CD4-positive, alpha-beta T cell treated with Interleukin-17A for 4 hours (primary cell): ENCODE measurements around the gene ATG10.
"Not testable (repeated sequence)": the region's sequence is repeated elsewhere in the genome, so short reads cannot be mapped to it uniquely, and the experiment has no call there.

Experiments
- DNase-seq: peaks from one replicate; pipeline ENCODE4 v3.0.0-alpha.2; 2020; ENCODE audit warnings: mixed read lengths

ATG10 gene

DNA sequence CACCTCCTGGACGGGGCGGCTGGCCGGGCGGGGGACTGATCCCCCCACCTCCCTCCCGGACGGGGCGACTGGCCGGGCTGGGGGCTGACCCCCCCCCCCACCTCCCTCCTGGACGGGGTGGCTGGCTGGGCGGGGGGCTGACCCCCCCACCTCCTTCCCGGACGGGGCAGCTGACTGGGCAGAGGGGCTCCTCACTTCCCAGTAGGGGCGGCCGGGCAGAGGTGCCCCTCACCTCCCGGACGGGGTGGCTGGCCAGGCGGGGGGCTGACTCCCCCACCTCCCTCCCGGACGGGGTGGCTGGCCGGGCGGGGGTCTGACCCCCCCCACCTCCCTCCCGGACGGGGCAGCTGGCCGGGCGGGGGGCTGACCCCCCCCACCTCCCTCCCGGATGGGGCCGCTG lies 11.3 kb downstream of the ATG10 start:
- not testable (repeated sequence) for DNase-seq

DNA sequence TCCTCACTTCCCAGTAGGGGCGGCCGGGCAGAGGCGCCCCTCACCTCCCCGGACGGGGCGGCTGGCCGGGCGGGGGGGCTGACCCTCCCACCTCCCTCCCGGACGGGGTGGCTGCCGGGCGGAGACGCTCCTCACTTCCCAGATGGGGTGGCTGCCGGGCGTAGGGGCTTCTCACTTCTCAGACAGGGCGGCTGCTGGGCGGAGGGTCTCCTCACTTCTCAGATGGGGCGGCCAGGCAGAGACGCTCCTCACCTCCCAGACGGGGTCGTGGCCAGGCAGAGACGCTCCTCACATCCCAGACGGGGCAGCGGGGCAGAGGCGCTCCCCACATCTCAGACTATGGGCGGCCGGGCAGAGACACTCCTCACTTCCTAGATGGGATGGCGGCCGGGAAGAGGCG lies 11.7 kb downstream of the ATG10 start:
- not testable (repeated sequence) for DNase-seq

DNA sequence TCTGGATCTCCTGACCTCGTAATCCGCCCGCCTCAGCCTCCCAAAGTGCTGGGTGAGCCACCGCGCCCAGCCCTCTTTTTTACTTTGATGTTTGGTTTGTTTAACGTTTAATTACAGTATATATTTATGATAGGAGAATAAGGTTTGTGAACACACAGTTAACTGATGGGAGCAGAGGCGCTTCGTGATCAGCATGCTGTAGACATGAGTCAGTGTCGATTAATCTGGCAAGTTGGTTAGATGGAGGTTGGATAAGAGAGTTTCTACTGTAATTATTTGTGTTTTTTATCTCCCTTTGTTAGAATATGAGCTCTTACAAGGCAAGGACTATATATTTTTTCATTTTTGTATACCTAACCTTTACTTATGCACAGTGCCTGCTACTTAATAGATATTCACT lies 14.3 kb downstream of the ATG10 start:
- no peak for DNase-seq

DNA sequence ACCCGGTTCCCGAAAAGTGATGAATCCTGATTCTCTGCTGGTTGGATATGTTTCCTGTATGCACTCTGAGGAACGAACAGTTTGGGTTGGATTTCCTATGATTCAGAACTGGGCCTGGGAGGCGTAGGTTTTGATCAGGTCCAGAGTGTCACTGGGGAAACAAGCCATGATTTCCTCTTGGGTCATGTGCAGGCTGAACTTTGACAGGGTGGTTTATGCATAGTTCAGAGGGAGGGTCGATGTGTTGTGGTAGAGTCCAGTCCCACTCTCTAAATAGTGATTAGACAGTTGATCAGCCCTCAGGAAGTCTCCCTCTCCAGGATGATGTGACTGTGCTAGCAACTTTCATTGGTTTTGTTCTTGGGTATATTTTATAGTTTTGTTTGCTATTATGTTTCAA lies 17.4 kb downstream of the ATG10 start:
- DNase-seq: no peak

DNA sequence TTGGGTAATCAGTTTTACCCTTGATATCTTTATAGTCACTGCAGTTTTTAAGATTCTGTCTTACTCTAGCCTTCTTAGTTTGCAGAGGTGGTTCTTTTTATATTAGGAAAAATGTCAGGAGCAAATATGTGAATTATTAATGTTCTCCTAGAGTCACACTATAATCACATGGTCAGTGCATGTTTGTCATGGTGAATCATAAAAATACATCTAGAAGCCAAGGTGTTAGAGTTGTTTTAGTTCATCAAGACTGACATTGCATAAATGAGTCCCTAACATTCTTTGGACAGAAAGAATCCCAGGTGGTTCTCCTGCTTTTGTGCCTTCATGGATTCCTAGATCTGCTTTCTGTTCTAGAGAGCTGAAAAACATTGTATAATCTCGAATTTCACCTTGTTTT lies 22.9 kb downstream of the ATG10 start:
- no peak for DNase-seq

DNA sequence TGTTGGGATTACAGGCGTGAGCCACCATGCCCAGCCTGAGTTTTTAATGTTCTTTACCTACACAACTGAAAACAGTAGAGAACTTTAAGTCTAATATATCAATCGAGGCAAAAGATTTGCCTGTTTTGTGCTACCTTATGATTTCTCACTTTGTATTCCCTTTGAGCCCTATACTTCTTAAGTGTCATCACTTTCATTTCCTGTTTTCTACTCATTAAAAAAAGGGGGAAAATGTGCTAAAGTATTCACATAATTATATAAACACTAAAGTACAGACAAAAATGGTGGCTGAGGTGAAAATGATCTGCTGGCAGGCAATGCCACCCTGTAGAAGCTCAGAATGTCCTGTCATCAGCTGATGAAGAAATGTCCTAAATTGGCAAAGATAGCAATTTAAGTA lies 23.6 kb downstream of the ATG10 start:
- DNase-seq: no peak

DNA sequence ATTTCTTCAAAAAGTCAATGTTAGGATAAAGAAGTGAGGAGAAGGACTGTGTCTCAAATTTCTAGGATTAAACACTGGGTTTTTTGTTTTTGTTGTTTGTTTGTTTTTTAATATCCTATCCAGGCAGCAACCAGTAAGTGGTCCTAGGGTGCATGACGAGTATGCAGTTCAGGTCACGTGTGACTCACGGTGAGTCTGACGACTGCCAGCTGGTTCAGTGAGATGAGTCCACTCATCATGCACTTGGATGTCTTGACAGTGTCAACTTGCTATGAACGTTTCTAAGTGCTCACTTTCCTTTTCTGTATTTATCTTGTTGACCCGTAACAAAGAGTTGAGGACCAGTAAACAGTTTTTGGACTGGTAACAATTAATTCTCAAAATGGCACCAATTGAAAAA lies 32.7 kb downstream of the ATG10 start:
- no peak for DNase-seq

DNA sequence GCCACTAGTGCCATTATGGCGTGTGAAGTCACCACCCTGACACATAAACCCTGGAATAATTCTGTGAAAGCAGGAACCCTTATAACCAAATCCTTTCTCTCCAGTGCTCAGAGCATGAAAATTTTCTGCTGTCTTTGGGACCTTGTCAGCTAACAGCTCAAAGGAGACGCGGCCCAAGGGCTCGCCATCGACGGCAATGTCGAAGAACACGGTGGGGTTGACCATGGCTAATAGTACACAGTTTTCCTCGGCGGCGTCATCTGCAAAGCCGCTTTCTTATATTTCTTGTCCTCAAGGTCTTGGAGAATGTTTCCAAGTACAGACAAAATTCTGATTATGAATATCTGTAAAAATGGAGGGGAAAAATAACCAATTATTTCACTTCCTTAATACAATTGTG lies 38.0 kb downstream of the ATG10 start:
- not testable (repeated sequence) for DNase-seq

DNA sequence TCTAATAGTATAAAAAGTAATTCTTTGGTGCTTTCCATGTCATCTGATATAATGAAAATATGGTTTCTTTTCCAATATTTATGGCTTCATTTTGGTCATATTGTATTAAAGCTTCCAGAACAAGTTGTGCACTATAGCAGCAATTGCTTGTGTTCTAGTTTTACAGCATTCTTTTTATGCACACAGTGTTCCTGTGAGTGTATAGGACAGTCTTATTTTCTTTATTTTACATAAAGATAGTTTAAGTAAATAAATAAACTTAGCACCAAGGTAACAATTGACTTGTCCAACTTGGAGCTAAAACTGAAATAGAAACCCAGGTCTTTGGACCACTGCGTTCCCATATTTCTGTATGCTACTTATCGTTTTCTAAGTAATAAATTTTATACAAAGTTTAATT lies 38.9 kb downstream of the ATG10 start:
- DNase-seq: no peak

DNA sequence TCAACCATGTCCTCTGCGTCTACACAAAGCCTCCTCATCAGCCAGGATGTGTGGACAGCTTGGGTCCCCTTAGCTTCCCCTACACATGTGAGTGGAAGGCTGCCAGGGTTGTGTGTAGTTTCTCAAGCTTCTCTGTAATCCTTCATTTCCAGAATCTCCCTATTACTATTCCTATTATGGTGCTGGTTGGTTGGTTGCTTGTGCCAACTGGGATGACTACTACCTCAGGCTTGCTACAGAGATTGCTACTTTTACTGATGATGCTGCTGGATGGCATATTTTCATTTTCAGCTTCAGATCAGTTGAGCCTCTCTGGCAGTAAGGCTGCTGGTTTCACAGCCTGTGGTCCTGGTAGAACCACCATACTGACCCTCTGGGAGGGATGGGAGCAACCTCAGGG lies 39.9 kb downstream of the ATG10 start:
- no peak for DNase-seq

DNA sequence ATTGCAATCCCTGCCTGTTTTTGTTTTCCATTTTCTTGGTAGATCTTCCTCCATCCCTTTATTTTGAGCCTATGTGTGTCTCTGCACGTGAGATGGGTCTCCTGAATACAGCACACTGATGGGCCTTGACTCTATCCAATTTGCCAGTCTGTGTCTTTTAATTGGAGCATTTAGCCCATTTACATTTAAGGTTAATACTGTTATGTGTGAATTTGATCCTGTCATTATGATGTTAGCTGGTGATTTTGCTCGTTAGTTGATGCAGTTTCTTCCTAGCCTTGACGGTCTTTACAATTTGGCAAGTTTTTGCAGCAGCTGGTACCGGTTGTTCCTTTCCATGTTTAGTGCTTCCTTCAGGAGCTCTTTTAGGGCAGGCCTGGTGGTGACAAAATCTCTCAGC lies 42.8 kb downstream of the ATG10 start:
- not testable (repeated sequence) for DNase-seq

DNA sequence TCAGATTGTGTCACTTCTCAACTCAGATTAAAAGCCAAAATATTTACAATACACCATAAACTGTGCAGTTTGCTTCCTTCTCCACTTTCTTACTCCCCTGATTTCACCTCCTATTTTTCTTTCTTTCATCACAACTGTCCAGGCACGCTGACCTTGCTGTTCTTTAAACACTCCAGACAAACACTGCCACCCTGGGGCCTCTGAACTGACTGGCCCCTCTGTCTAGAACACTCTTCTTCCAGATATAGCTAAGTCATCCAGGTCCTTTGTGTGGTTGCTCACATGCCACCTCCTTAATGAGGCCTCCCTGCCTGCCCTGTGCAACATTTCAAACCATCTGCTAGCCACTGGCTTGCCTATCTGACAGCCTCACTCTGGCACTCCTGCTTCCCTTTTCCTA lies 46.6 kb downstream of the ATG10 start:
- no peak for DNase-seq

DNA sequence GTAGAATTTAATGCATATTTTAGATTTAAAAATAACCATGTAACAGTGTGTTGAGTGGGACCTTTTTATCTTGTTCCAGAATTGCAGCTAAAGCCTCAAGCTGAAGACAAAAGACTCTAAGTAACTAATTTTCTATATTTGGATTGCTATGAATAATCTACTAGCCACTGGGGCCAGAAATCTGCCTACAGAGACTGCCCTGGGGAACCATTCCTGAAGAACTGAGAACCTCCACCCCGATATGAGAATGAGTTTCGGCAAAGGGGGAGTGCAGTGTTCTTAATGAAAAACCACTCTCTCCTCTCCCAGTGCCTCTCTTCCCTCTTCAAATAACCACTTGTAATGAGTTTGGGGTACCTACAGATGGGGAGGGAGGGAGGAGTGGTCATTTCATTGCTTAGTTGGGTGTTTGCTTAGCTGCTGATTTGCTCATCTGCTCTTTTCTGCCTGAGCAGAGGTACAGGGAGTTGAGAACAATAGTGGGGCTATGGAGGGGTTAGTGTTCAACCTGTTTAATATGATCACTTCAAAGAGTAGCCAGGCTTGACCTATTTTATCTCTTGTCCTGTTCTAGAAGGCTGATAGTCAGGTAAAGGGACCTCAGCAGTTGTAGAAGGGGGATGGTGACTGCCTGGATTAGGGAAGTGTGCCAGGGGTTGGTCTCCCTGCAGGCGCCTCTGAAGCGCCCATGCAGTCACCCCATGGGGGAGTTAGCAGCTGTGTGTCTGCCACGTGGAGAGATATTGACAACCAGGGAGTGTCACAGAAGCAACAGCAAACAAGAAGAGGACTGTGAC lies 47.7 kb downstream of the ATG10 start:
- DNase-seq: no peak

DNA sequence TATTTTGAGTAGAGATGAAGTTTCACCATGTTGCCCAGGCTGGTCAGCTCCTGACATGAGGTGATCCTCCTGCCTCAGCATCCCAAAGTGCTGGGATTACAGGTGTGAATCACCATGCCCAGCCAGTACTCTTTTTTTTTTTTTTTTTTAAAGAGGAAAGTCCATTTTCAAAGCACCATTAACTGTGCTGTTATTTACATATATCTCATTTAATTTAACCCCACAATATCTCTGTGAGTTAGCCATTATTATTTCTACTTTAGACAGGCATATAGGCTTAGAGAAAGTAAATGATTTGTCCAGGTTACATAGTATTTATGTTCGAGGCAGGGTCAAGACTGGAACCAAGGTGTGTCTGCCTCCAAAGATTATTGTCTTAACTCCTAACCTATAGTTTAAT lies 50.7 kb downstream of the ATG10 start:
- DNase-seq: no peak

DNA sequence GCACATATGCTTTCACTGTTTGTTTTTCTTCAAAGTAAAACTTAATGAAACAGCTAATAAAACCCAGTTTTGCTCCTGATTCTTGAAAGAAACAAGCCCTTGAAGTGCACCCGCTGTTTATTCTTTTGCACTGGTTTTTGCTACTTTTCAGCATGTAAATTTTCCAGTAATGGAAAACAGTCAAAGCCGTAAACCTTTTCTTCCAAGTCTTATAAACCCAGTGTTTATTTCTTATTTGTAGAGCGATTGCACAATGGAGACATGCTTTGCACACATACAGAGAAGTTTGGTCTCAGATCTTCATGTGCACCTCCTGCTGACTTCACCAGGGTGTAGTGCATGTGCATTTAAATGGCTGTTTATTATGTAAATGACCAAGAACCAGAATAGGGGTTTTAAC lies 51.8 kb downstream of the ATG10 start:
- DNase-seq: no peak

DNA sequence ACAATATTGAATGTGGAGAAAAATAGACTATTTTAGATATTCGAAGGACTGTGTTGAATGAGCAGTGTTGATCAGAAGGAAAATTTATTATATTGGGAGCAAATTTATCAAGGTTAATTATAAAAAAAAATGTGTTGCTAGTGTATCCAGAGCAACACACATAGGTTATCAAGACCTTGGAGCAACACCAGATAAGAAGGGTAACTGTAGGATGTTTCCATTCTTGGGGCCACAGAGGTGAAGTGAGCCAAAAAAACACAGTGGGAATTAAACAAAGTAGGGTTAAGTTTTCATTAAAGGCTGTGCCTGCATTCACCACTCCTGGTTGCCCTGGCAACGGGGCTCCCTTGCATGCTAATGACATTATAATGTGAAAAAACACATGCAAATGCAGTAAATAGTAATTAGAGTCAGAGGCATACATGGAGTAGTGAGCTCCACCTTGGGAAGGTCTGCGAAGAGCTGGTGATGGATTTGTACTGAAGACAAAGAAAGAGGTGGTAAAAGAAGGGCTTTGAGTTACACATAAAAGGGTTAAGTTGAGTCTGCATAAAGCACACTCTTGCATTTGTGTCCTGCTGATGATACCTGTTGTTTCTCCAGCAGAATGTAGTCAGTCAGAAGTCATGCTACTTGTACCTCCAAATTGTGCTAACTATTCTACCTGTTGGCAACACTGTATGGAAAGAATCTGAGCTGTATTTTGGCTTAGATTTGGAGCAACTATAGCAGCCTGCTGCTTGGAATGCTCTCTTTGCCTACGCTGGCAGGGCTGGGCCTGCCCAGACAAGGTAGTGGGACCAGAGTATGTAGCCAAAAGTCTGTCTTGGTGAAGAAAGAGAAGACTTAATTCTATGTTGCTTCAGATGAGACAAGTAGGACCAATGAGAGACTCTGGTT lies 59.6 kb downstream of the ATG10 start:
- DNase-seq: no peak

DNA sequence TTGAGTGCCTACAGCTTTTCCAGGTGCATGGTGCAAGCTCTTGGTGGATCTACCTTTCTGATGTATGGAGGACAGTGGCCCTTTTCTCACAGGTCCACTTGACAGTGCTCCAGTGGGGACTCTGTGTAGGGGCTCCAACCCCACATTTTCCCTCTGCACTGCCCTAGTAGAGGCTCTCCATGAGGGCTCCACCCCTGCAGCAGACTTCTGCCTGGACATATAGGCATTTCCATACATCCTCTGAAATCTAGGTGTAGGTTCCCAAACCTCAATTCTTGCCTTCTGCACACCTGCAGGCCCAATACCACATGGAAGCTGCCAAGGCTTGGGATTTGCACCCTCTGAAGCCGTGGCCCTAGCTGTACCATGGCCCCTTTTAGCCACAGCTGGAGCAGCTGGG lies 71.1 kb downstream of the ATG10 start:
- DNase-seq: not testable (repeated sequence)

DNA sequence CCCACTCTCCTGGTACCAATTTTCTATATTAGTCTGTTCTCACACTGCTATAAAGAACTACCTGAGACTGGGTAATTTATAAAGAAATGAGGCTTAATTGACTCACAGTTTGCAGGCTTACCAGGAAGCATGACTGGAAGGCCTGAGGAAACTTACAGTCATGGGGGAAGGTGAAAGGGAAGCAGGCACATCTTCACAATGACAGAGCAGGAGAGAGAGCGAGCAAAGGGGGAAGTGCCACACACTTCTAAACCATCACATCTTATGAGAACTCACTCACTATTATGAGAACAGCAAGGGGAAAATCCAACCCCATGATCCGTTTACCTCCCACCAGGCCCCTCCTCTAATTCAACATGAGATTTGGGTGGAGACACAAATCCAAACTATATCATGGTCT lies 72.2 kb downstream of the ATG10 start:
- no peak for DNase-seq

DNA sequence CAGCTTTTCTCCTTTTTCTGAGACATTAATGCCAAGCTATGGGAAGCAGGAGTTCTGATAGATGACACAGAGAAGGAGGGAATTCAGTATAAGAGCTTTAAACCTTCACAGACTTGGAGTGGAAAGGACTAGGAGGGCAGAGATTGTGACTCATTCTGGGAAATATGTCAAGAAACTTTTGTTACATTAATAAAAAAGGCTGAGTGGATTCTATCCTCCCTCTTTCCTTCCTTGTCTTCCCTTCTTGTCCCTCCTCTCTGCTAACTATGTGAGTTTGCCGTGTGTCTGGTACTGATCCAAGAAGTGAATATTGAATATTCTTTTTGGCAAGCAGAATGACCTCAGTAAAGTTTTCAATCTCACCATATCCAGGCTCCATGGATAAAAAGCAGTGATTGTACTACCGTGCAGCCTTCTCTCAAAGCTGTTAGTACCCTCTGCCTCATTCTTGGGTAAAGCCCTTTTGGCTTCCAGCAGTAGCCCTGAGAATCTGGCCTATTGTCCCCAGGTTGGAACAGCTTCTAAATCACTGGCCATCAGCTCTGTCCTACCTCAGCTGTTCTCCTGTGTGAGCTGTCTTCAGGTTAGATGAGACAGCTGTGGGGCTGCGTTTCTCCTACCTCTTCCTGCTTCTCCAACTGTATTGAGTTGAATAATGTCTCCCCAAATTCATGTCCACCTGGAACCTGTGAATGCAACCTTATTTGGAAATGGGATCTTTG lies 73.9 kb downstream of the ATG10 start:
- no peak for DNase-seq

DNA sequence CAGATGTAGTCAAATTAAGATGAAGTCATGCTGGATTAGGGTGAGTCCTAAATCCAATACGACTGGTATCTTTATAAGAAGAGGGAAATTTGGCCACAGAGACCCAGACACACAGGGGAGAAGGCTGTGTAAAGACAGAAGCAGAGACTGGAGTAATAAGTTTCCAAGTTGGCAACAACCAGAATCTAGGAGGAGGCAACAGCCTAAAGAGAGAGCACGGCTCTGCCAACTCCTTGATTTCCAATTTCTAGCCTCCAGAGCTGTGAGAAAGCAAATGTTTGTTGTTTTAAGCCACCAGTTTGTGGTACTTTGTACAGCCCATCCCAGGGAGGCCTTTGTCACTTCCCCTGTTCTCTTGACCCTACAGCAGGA lies 74.4 kb downstream of the ATG10 start:
- DNase-seq: no peak

DNA sequence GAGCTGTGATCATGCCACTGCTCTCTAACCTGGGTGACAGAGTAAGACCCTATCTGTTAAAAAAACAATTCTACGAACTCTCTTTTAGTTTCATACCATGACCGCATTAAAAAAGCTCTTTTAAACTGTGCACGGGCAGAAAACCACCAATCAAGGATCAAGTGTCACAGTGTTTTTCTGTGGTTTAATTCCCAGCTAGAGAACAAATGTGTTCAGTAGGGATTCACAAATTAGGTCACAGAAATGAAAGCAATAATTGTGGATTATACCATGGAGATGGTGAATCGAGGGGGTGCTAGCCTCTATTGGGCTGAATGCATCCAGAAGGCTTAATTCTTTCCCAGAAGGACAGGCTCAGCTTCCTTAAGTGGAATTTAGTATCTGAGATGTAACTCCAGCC lies 79.1 kb downstream of the ATG10 start:
- no peak for DNase-seq

DNA sequence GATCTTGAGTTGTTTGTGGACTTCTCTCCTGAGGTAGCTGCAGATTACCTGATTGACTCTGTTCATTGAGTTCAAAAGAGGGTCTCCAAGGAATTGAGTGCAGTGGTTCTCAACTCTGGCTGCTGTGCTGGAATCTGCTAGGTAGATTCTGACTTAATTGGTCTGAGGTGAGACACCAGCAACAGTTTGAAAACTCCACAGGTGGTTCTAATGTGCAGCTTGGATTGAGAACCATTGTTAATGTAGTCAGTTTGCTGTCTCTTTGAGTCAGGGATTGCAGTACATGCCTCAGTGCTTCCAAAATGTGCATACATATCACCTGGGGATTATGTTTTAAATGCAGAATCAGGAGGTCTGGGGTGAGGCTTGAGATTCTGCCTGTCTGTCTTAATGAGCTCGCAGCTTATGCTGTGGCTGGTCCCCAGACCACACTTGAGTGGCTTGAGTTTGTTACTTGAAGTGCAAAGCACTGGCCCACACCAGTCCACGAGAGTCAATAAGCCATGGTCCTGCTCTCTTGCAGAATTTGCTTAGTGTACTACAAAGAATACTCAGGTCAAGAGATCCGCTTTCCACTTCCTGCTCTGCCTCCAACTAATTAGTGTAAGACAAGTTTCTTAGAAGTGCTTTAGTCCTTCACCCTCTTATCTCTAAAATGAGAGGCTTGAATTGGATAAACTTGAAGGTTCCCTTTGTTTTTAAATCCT lies 82.3 kb downstream of the ATG10 start:
- DNase-seq: no peak

DNA sequence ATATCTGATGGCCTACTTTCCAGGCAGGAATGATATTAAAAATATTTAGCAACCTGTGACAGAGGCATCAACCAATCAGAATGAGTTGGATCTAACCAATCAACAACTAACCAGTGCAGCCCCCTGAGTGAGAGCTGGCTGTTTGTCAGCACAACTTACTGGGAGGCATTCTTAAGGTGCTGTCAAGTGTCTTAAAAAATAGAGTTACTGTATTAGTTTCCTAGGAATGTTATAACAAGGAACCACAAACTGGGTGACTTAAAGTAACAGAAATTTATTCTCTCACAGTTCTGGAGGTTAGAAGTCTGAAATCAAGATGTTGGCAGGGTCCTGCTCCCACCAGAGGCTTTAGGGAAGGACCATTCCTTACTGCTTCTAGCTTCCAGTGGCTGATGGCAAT lies 85.2 kb downstream of the ATG10 start:
- DNase-seq: no peak
